Measurements from ENCODE around the gene EIF2A.

GRCh38 chr3:150626148-150626930, 79.8 kb downstream of the EIF2A start:
- TF ChIP-seq CTCF (conservative IDR thresholded peaks at IDR 0.05; ENCODE audit: low read length) (no peak), EZH2phosphoT487 (IDR thresholded peaks at IDR 0.05; ENCODE audit: borderline replicate concordance, low read depth, low read length) (no peak)

All from OCI-LY7 (cell line).